ENCODE data around the gene CD19.

DNA sequence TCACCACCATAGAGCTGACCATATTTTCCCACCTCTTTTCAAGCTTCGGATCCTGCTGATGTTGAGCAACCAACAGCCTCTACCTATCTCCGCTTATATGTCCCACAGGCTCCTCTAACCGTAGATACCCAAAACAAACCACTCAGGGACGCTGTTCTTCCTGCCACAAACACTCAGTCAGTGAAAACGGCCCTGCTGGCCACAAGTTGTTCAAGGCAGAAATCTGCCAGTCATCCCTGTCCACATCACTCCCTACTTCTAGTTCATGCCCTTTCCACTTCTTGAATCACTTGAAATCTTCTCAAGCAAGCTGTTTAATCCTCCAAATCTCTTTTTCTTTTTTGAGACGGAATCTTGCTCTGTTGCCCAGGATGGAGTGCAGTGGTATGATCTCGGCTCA is 14.7 kb upstream of the CD19 start:
- TF ChIP-seq, protein P1, sequence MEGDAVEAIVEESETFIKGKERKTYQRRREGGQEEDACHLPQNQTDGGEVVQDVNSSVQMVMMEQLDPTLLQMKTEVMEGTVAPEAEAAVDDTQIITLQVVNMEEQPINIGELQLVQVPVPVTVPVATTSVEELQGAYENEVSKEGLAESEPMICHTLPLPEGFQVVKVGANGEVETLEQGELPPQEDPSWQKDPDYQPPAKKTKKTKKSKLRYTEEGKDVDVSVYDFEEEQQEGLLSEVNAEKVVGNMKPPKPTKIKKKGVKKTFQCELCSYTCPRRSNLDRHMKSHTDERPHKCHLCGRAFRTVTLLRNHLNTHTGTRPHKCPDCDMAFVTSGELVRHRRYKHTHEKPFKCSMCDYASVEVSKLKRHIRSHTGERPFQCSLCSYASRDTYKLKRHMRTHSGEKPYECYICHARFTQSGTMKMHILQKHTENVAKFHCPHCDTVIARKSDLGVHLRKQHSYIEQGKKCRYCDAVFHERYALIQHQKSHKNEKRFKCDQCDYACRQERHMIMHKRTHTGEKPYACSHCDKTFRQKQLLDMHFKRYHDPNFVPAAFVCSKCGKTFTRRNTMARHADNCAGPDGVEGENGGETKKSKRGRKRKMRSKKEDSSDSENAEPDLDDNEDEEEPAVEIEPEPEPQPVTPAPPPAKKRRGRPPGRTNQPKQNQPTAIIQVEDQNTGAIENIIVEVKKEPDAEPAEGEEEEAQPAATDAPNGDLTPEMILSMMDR (IDR thresholded peaks at IDR 0.05) = no peak
- TF ChIP-seq POLR2A (IDR thresholded peaks at IDR 0.05) (no peak), EP300 (IDR thresholded peaks at IDR 0.05) (no peak)
